Measurements from ENCODE around the gene TEDC2.

Gene TEDC2

GRCh38 chr16:2425008-2425518, 34.8 kb upstream of the TEDC2 start:
- H3K27ac Mint-ChIP-seq = no peak overlapping the region
- H3K9me3 Mint-ChIP-seq = no peaks in the 10 kb centered on the region
- H3K4me3 Mint-ChIP-seq = no peak overlapping the region
- TF ChIP-seq, protein P1, sequence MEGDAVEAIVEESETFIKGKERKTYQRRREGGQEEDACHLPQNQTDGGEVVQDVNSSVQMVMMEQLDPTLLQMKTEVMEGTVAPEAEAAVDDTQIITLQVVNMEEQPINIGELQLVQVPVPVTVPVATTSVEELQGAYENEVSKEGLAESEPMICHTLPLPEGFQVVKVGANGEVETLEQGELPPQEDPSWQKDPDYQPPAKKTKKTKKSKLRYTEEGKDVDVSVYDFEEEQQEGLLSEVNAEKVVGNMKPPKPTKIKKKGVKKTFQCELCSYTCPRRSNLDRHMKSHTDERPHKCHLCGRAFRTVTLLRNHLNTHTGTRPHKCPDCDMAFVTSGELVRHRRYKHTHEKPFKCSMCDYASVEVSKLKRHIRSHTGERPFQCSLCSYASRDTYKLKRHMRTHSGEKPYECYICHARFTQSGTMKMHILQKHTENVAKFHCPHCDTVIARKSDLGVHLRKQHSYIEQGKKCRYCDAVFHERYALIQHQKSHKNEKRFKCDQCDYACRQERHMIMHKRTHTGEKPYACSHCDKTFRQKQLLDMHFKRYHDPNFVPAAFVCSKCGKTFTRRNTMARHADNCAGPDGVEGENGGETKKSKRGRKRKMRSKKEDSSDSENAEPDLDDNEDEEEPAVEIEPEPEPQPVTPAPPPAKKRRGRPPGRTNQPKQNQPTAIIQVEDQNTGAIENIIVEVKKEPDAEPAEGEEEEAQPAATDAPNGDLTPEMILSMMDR (IDR thresholded peaks at IDR 0.05) = no peak
- peaks cover 16% of the 10 kb centered on the region for H3K27me3 Mint-ChIP-seq (ENCODE audit: low read depth, poor library complexity)
- H3K4me1 Mint-ChIP-seq = peaks cover 30% of the 10 kb centered on the region
- no peak for DNase-seq
- no peaks in the 10 kb centered on the region for H3K36me3 Mint-ChIP-seq (ENCODE audit: low read depth)

DNA sequence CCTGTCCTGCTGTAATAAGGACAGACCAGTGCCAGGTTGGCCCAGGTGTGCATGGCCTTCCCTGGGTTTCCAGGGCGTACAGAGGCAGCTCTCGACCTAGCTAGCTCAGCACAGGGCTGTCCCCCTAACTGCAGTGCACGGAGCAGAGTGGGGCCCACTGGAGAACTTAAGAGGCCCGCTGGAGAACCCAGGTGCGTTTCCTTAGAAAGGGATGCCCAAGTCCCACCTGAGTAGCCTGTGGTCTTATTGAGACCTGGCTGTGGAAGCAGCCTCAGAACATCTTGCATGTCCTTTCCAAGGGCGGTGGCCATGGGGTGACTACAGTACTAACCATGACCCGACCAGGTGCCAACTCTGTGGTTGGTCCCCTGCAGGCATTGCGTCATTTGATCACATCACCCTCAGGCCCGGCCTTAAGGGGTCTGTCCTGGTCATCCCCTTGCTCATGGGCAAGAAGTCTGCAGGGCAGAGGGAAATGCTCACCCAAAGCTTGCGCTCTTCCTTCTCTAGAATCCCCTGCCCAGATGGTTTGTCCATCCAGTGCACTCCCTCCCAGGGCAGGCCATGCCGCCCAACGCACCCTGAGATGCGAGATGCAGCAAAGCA, 34.0 kb upstream of the TEDC2 start:
- H3K27me3 Mint-ChIP-seq (ENCODE audit: low read depth, poor library complexity) = peaks cover 13% of the 10 kb centered on the region
- H3K9me3 Mint-ChIP-seq = no peaks in the 10 kb centered on the region
- DNase-seq = no peak
- no peak overlapping the region for H3K27ac Mint-ChIP-seq
- peaks cover 39% of the 10 kb centered on the region for H3K4me1 Mint-ChIP-seq
- TF ChIP-seq, protein P1 (IDR thresholded peaks at IDR 0.05) = no peak
- no peak overlapping the region for H3K4me3 Mint-ChIP-seq
- no peaks in the 10 kb centered on the region for H3K36me3 Mint-ChIP-seq (ENCODE audit: low read depth)

DNA sequence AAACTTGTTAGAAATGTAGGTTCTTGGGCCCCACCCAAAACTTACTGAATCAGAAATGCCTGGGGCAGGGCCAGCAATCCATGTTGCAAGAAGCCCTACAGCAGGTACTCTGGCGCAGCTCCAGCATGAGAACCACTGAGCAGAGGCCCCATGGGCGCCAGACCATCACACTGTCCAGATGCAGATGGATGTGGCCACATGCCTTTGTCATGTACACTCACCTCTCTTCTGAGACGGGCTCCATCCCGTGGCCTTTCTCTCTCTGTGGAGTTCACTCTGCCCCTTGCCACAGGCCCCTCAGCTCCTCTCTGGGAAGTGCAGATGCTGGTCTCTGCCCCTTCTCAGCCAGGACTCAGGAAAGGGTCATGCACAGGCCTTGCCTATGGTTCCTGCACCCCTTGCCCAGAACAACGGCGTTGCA, 33.0 kb upstream of the TEDC2 start:
- Mint-ChIP-seq H3K9me3 (no peaks in the 10 kb centered on the region), H3K27ac (no peak overlapping the region), H3K36me3 (ENCODE audit: low read depth) (no peaks in the 10 kb centered on the region), H3K4me1 (peaks cover 43% of the 10 kb centered on the region), H3K27me3 (ENCODE audit: low read depth, poor library complexity) (peaks cover 5% of the 10 kb centered on the region), H3K4me3 (no peak overlapping the region)
- TF ChIP-seq, protein P1 (IDR thresholded peaks at IDR 0.05) = no peak
- no peak for DNase-seq

GRCh38 chr16:2427526-2427925, 32.4 kb upstream of the TEDC2 start:
- Mint-ChIP-seq H3K4me1 (peaks cover 43% of the 10 kb centered on the region), H3K4me3 (peak overlapping the region; percentile 83), H3K27ac (peak overlapping the region; percentile 41), H3K27me3 (ENCODE audit: low read depth, poor library complexity) (peaks cover 5% of the 10 kb centered on the region), H3K9me3 (no peaks in the 10 kb centered on the region), H3K36me3 (ENCODE audit: low read depth) (peaks cover 3% of the 10 kb centered on the region)
- DNase-seq = no peak
- TF ChIP-seq, protein P1 (IDR thresholded peaks at IDR 0.05) = no peak

DNA sequence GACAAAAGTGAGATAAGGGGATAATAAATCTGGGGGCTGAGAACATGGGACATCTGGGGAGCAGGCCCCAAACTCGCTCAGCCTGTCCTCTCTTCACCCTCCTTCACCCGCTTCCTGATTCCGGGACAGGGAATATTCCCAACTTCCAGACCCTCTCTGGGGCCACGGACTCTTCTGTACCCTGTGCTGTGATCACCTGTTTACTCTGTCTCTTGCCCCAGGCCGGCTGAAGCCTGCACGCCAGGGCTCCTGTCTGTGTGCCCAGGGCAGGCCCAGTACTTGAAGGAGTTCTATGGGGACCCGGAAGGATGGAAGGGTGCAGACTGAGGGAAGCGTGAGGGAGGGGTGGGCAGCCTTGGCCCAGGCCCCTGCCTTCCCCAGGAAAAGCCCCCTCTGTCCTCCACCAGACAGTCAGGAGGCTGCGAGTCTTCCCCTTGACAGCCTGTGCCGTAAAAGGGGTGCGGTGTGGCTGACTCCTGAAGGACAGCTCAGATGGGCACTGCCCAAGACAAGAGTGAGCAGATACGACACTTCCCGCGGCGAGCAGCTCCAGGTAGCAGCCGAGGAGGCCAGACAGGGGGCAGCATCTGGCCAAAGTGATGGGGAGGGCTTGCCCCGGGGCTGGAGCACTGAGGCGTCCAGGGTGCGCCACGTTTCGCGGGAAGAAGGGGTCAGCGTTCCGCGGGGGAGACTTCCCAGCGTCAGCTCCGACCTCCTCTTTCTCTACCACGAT, 31.7 kb upstream of the TEDC2 start:
- H3K36me3 Mint-ChIP-seq (ENCODE audit: low read depth) = peaks cover 10% of the 10 kb centered on the region
- no peak overlapping the region for H3K27ac Mint-ChIP-seq
- peaks cover 43% of the 10 kb centered on the region for H3K4me1 Mint-ChIP-seq
- TF ChIP-seq, protein P1 (IDR thresholded peaks at IDR 0.05) = no peak
- H3K4me3 Mint-ChIP-seq = peak overlapping the region; percentile 83
- DNase-seq = peak; percentile 61
- no peaks in the 10 kb centered on the region for H3K9me3 Mint-ChIP-seq
- no peaks in the 10 kb centered on the region for H3K27me3 Mint-ChIP-seq (ENCODE audit: low read depth, poor library complexity)

DNA sequence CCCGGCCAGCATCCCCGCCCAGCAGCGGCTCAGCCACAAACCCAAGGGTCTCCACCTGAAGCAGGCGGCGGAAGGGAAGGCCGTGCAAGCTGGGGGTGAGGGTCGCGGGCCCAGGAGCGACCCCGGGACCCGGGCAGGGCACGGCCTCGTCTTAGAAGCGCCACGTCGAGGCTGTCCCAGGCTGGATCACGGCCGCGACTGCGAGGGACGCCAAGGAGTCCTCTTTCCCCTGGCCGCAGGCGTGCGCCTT, 31.2 kb upstream of the TEDC2 start:
- no peak overlapping the region for H3K27ac Mint-ChIP-seq
- peaks cover 43% of the 10 kb centered on the region for H3K4me1 Mint-ChIP-seq
- H3K4me3 Mint-ChIP-seq = peak overlapping the region; percentile 83
- H3K27me3 Mint-ChIP-seq (ENCODE audit: low read depth, poor library complexity) = no peaks in the 10 kb centered on the region
- H3K9me3 Mint-ChIP-seq = no peaks in the 10 kb centered on the region
- TF ChIP-seq, protein P1 (IDR thresholded peaks at IDR 0.05) = no peak
- no peak for DNase-seq
- H3K36me3 Mint-ChIP-seq (ENCODE audit: low read depth) = peaks cover 14% of the 10 kb centered on the region

Data from nephron progenitor cell (in vitro differentiated cells).